ENCODE results near the gene C20orf173. TPM values are rescaled to one million over a fixed set of nuclear protein-coding genes. Genes with fewer than 3 reads are reported as not detected.

The C20orf173 gene
- not detected in 5 replicates for total RNA-seq (2022; extraction: Qiagen RNA extraction)

GRCh38 chr20:35529552-35529951, at the start of gene C20orf173:
Gene C20orf173 (minus strand): TSS chr20:35529652. CDS start chr20:35529373, 279 bp downstream.

GRCh38 chr20:35541783-35542662, 12.6 kb upstream of the C20orf173 start, which contains the start of gene ERGIC3:
Gene ERGIC3 (plus strand): TSS chr20:35542078. CDS start chr20:35542098, 20 bp downstream.

Other genes with a start within 250 kb of the C20orf173 start
- gene EIF6, start 244.9 kb downstream of the C20orf173 start, total RNA-seq (2022; extraction: Qiagen RNA extraction), result 385 to 449 TPM (median 415 TPM) in 5 replicates
- 0.05 to 0.12 TPM (median 0.07 TPM) in 5 replicates for gene FAM83C, start 237.2 kb downstream of the C20orf173 start, total RNA-seq (2022; extraction: Qiagen RNA extraction)
- 28.6 to 34.3 TPM (median 30.3 TPM) in 5 replicates for gene UQCC1, start 117.7 kb downstream of the C20orf173 start, total RNA-seq (2022; extraction: Qiagen RNA extraction)
- gene GDF5, start 91.4 kb downstream of the C20orf173 start, total RNA-seq (2022; extraction: Qiagen RNA extraction), result not detected in 5 replicates
- gene CEP250, start 74.1 kb downstream of the C20orf173 start, total RNA-seq (2022; extraction: Qiagen RNA extraction), result 18.4 to 31.4 TPM (median 27.1 TPM) in 5 replicates
- 218 to 245 TPM (median 235 TPM) in 5 replicates for gene ERGIC3, start 12.4 kb upstream of the C20orf173 start, total RNA-seq (2022; extraction: Qiagen RNA extraction)
- 3.1 to 5.9 TPM (median 4.8 TPM) in 5 replicates for gene SPAG4, start 86.2 kb upstream of the C20orf173 start, total RNA-seq (2022; extraction: Qiagen RNA extraction)
- 172 to 223 TPM (median 215 TPM) in 5 replicates for gene CPNE1, start 135.2 kb upstream of the C20orf173 start, total RNA-seq (2022; extraction: Qiagen RNA extraction)
- 75.1 to 94.8 TPM (median 79.3 TPM) in 5 replicates for gene RBM12, start 135.2 kb upstream of the C20orf173 start, total RNA-seq (2022; extraction: Qiagen RNA extraction)
- gene NFS1, start 169.7 kb upstream of the C20orf173 start, total RNA-seq (2022; extraction: Qiagen RNA extraction), result 29.9 to 42.8 TPM (median 37.1 TPM) in 5 replicates
- gene ROMO1, start 169.8 kb upstream of the C20orf173 start, total RNA-seq (2022; extraction: Qiagen RNA extraction), result 343 to 392 TPM (median 375 TPM) in 5 replicates
- 181 to 218 TPM (median 200 TPM) in 5 replicates for gene RBM39, start 212.6 kb upstream of the C20orf173 start, total RNA-seq (2022; extraction: Qiagen RNA extraction)
- gene PHF20, start 242.4 kb upstream of the C20orf173 start, total RNA-seq (2022; extraction: Qiagen RNA extraction), result 28.1 to 39.5 TPM (median 36.5 TPM) in 5 replicates